ENCODE results near the gene SNED1.

Gene SNED1

DNA sequence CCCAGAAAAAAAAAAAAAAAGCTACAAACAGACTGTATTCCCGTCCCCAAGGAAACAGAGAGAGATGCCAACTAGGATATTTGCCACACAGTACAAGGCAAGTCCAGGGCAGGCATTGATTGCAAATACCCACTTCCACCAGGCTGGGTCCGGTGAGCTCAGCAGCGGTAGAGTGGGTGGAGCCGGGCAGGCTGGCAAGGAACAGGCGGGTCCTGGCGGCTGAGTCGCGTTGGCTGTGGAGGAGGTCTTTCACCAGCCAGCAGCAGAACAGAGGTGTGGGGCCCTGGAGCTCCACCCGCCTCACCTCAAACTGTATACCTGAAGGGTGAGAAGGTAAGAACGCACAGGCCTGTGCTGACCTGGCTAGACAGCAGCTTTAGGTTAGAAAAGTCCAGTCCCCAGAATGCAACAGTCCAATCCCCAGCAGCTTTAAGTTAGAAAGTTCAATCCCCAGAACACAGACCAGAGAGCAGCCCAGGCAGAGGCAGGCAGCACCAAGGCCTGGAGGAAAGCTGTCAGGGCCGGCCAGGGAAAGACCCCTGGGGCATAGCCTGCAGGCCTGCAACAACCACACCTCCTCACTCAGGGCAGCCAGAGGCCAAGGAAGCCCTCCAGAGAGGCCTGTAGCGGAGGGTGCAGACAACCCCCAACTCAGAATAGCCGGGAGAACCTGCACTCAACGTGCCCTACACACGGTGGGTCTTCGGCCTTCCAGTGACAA lies 125.6 kb downstream of the SNED1 start:
- DNase-seq (ENCODE audit: low read depth in 3 of 3, low spot score in 1 of 3), result no peak

DNA sequence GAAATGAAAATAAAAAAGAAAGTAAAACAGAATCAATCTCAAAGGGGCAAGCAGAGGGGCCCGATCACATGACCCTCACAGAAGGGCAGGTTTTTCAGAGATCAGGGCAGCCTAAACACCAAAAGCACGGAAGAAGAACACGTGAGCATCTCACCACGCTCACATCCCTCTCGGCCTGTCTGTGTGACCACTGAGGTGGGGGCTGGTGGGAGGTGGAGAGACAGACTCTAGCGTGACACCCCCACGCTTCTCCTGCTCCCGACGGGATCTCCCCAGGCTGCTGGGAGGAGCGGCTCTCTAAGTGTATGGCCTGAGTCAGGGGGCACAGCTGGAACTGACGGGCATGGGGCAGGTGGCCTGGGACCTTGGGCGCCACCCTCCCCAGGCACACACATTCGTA lies 127.2 kb downstream of the SNED1 start:
- DNase-seq (ENCODE audit: low read depth in 3 of 3, low spot score in 1 of 3), result no peak

- DNase-seq (ENCODE audit: low read depth in 3 of 3, low spot score in 1 of 3), result no peak
Observed at GRCh38 chr2:241126201-241126611, 127.8 kb downstream of the SNED1 start.

DNA sequence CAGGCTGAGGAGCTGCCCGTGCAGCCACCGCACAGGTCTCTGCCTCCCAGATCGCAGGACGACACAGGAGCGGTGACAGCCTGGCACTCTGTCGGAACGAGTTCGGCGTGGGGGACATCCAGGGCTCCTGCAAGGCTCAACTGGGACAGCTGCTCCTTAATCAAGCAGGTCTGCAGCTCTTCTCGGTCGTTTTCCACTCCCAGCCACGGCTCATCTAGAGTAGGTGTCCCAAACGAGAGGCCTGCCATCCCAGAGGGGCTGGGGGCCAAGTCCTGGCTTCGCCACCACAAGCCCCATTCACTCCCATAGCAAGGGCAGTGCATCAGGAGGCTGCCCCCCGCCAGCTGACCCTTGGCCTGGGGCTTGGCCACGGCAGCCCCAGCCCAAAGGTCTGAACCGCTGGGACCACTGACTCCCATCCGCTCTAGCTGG lies 128.4 kb downstream of the SNED1 start:
- DNase-seq (ENCODE audit: low read depth in 3 of 3, low spot score in 1 of 3), result no peak

DNA sequence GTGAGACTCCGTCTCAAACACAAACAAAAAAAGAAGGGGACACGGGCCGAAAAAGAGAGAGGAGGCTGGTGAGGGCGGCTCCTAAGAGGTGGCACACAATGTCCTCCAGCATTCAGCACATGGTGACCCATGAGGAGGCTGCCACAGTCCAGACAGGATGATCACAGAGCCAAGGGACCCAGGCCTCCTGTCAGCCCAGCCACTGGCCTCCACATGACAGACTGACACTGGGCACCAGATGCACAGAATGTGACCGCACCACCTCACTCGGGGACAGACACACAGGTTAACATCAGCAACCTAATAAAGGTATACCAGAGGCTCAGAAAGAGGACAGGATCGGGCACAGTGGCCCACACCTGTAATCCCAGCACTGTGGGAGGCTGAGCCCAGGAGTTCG lies 129.8 kb downstream of the SNED1 start:
- DNase-seq (ENCODE audit: low read depth in 3 of 3, low spot score in 1 of 3), result no peak

DNA sequence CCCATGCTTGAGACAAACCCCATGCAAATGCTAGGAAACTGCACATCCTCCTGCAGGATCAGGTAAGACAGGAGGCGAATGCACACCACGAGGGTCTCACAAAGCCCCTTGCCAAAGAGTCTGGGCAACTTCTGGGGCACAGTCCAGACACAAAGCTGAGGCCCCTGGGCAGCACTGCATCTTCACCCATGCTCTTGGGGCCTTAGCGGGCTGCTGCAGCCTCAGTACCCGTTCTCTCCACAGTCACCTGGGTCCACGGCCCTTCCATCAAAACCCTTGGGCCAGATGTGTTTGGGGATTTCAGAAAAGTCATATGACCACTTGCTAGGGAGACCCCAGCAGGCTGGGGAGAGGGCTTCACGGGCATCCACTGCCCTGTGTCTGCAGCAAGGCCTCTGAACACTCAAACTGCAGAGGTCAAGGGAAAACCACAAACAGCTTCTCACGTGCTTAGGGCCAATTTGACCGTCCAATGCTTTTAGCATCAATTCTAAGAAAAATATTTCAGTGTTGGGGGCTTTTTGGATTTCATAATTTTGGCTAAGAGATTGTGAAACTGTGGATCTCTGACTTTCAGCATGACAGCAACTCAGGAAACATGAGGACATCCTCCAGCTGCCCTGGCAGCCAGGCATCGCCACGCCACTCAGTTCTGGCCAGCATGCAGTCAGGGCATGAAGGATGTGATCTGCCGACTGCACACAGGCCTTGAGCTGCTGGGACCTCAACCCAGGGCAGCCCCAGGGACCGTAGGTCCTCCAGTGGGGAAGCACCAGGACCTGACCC lies 130.9 kb downstream of the SNED1 start:
- DNase-seq (ENCODE audit: low read depth in 3 of 3, low spot score in 1 of 3), result no peak

GRCh38 chr2:241130316-241130715 lies 131.9 kb downstream of the SNED1 start:
- no peak for DNase-seq (ENCODE audit: low read depth in 3 of 3, low spot score in 1 of 3)

- DNase-seq (ENCODE audit: low read depth in 3 of 3, low spot score in 1 of 3), result no peak
Observed at GRCh38 chr2:241131531-241131930, 133.1 kb downstream of the SNED1 start.

DNA sequence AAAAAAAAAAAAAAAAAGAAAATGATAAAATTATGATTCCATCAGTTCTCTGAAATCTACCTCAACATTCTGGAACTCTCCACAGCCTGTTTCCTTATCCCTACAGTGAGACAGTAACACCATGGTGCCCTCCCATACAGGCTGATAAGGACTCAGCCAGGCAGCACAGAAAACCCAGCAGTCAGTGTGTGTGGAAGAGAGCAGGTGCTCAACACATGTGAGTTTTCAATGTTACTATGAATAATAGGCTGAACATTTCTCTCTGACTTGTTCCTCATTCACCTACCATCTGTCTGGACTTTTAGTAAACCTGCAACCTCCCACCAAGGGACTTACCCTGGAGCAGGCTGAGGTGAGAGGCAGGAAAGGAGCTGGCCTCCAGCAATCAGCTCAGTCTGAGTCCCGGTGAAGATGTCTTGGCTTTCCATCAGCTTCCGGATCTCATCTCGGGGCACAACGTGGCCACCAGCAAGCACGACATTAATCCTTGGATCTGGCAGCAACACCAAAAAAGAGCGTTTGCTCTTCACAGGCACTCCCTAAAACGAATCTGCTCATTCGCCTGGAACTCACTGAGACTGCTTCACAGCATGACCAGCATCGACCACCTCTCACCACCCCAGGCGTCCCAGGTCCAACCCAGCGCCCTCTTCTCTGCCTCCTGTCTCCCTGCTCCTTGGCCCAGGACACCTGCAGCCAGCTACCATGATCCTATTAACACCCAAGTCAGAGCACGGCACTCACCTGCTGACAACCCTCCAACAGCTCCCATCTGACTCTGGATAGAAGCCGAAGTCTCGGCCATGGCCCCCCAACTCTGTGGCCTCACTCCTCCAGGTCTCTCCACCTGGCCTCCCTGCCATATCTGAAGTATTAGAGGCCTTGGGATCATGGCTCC lies 134.4 kb downstream of the SNED1 start:
- DNase-seq (ENCODE audit: low read depth in 3 of 3, low spot score in 1 of 3), result no peak

- no peak for DNase-seq (ENCODE audit: low read depth in 3 of 3, low spot score in 1 of 3)
Observed at GRCh38 chr2:241133436-241133820, 135.0 kb downstream of the SNED1 start.

DNA sequence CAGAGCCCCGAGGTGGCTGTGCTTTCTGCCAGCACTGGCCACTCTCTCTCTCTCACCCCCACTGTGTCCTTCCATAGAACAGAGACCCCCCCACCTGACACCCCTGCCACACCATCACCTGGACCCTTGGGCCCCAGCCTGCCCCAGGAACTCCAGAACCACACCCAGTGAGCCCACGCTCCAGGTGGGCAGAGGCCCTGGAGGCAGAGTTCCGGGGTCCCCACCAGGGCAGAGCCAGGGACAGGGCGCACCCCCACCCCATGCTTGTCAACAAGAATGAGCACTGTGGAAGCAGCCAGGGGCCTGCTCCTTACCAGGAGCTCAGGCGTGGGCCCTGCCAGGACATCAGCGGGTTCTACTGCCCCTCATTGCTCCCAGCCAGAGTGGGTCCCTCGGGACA lies 136.3 kb downstream of the SNED1 start:
- no peak for DNase-seq (ENCODE audit: low read depth in 3 of 3, low spot score in 1 of 3)

GRCh38 chr2:241135737-241136136 lies 137.3 kb downstream of the SNED1 start:
- DNase-seq (ENCODE audit: low read depth in 3 of 3, low spot score in 1 of 3), result no peak

DNA sequence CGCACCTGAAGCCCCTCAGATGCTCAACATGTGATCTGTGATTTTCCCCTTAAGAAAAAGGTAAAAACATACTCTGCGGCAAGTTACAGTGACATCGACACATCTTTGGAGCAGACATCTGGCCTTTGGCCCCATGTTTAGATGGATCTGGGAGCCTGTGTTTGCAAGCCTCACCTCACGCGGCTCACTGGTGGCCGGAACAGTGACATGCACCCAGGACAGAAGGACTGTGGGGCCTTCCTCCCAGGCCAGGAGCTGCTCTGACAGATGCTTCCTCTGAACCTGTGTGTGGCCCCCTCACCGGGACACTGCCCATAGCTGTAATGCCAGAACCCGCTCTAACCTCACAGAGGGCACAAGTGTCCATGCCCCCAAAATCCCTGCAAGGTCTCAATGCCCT lies 137.8 kb downstream of the SNED1 start:
- DNase-seq (ENCODE audit: low read depth in 3 of 3, low spot score in 1 of 3), result no peak

DNA sequence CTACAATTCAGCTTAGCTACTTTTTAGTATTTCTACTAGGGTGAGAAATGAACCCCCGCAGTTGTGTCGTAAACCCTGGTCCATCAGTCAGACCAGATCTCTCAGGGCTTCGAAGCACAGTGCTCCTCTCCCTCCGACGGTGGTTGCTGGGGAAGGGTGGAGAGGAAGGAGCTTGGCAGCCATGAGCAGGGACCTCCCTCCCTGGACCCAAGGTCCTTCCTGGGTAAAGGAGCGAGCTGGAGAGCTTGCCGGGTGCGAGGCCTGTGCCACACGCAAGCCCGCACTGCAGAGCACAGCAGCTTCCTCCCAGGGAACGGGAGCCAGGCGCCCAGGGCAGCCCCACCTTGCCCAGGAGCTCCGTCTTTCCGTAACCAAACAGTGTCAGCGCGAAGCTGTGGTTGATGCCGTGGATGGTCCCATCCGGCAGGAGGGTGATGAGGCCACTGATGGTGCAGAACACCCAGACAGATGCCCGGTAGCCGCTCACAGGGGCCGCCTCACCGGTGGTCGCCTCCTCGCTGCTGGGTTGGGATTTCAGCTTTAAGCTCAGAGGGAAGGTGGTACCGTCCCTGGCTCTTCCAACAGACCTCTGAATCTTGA lies 138.3 kb downstream of the SNED1 start:
- no peak for DNase-seq (ENCODE audit: low read depth in 3 of 3, low spot score in 1 of 3)

DNA sequence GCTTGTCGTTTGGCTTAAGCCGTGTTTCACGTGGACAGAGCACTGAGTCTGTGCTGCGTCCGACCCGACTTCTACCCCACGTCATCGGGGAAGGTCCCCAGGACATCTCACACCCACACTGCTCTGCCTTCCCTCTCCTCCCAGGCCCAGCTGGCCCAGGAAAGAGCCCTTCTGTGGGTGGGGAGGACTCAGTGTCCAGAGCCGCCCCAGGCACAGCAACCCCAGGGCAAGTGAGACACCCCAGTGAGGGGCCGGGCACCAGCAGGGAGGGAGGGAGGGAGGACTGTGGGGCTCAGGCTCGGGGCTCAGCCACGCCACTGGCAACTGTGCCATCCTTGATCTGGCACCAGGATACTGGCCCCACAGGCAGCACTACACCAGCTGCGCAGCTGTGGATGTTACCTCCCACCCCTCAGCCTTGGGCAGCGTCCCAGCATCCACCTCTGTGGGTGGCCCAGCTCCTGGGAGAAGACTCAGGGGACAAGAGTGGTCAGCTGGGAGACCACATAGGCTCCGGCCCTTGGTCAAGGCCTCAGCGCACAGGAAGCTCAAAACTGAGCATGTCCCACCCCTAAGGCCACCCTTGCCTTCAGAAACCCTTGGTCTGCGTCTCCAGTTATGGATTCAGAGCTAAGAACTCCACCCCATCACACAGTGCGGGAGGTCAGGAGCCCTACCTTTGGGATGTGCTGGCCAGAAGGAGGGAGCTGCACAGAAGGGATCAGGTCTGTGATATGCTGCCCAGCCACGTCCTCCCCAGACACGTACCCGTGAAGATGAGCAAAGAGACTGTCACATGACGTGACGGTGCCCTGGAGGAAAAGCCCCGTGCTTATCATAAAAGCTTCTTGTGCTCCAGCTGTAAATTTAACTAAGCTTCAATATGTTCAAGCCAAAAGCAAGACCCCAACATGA lies 139.1 kb downstream of the SNED1 start:
- DNase-seq (ENCODE audit: low read depth in 3 of 3, low spot score in 1 of 3), result no peak

- no peak for DNase-seq (ENCODE audit: low read depth in 3 of 3, low spot score in 1 of 3)
Observed at GRCh38 chr2:241138471-241138870, 140.1 kb downstream of the SNED1 start.

GRCh38 chr2:241139531-241140444 lies 141.4 kb downstream of the SNED1 start:
- no peak for DNase-seq (ENCODE audit: low read depth in 3 of 3, low spot score in 1 of 3)

GRCh38 chr2:241140445-241140840 lies 142.0 kb downstream of the SNED1 start:
- no peak for DNase-seq (ENCODE audit: low read depth in 3 of 3, low spot score in 1 of 3)

GRCh38 chr2:241141214-241141770 lies 142.9 kb downstream of the SNED1 start:
- DNase-seq (ENCODE audit: low read depth in 3 of 3, low spot score in 1 of 3), result no peak

Measured in stimulated activated CD4-positive, alpha-beta T cell treated with anti-CD3 and anti-CD28 coated beads, TNF-alpha, amount 100 ng/mL, for 1 hour (primary cell).